Suprapubic skin (tissue), 4 donors: Measurements from ENCODE around the gene TTC24. TPM values are rescaled to one million over a fixed set of nuclear protein-coding genes. Genes with fewer than 3 reads are reported as not detected.
A peak's percentile ranks its signal among the peaks of the same experiment; 100 is the strongest.

ENCODE experiments used
- DNase-seq, 2 donors: peaks; one replicate each; pipeline ENCODE4 v3.0.0-alpha.2; 2019; ENCODE audit warnings: low spot score in 2 of 2
- H3K27ac ChIP-seq: fragments of 200-600 bp; sonication (generic); one replicate; pipeline ENCODE4 v1.5.1; 2019
- H3K27me3 ChIP-seq: fragments of 200-600 bp; sonication (generic); one replicate; pipeline ENCODE4 v1.5.1; 2019
- H3K36me3 ChIP-seq: fragments of 200-600 bp; sonication (generic); one replicate; pipeline ENCODE4 v1.5.1; 2019
- H3K4me1 ChIP-seq: fragments of 200-600 bp; sonication (generic); one replicate; pipeline ENCODE4 v1.5.1; 2019
- H3K4me3 ChIP-seq: fragments of 200-600 bp; sonication (generic); one replicate; pipeline ENCODE4 v1.5.1; 2019; ENCODE audit warnings: mild to moderate bottlenecking
- H3K9me3 ChIP-seq: fragments of 200-600 bp; sonication (generic); one replicate; pipeline ENCODE4 v1.5.1; 2019
- CTCF ChIP-seq, 2 donors: fragments of 200-600 bp in 1 of 2; fragments of 450-650 bp in 1 of 2; sonication (generic) in 1 of 2; IDR thresholded peaks; one replicate each; pipeline ENCODE4 v1.5.1; 2016 to 2019; ENCODE audit warnings: antibody characterized with exemption in 2 of 2, mild to moderate bottlenecking in 1 of 2, moderate library complexity in 1 of 2
- EP300 ChIP-seq: sonication (generic); formaldehyde crosslinking; IDR thresholded peaks from one replicate; pipeline ENCODE4 v1.6.1; 2017; ENCODE audit warnings: antibody characterized with exemption
- POLR2A ChIP-seq, 2 donors: fragments of 450-650 bp; IDR thresholded peaks; one replicate each; pipeline ENCODE4 v1.6.1; 2017; ENCODE audit warnings: antibody characterized with exemption in 2 of 2, mild to moderate bottlenecking in 2 of 2, moderate library complexity in 2 of 2
- POLR2AphosphoS5 ChIP-seq, 3 donors: sonication (generic); formaldehyde crosslinking; IDR thresholded peaks; one replicate each; pipeline ENCODE4 v1.6.1; 2017; ENCODE audit warnings: antibody characterized with exemption in 3 of 3
- WGBS: methylation state at CpG from one replicate; pipeline ENCODE4 v1.1.5; 2018; 5-methylcytosine and 5-hydroxymethylcytosine counted together
- total RNA-seq, 4 donors: library from RNA; depleted of rRNA; stranded (reverse); fragments of >200 nt; gene quantifications; one replicate each; pipeline ENCODE4 v1.1.0, GENCODE V29; 2016

Gene TTC24
- total RNA-seq, 4 donors from 2014 or later, result not detected

GRCh38 chr1:156537027-156537426 is 42.5 kb upstream of the TTC24 start:
- DNase-seq, result no peak
- no peak for TF ChIP-seq CTCF (IDR thresholded peaks at IDR 0.05)
- TF ChIP-seq POLR2AphosphoS5 (IDR thresholded peaks at IDR 0.05), result no peak
- no peaks in the 10 kb centered on the region for H3K27me3 ChIP-seq
- no peaks in the 10 kb centered on the region for H3K4me1 ChIP-seq
- no peaks in the 10 kb centered on the region for H3K36me3 ChIP-seq
- H3K27ac ChIP-seq, result no peak overlapping the region
- H3K4me3 ChIP-seq, result no peak overlapping the region
- WGBS, result 97% methylated on average over 9 of the region's 9 CpGs
- no peaks in the 10 kb centered on the region for H3K9me3 ChIP-seq

- TF ChIP-seq POLR2A (IDR thresholded peaks at IDR 0.05) (no peak), EP300 (no peak), POLR2AphosphoS5 (IDR thresholded peaks at IDR 0.05) (no peak), CTCF (IDR thresholded peaks at IDR 0.05) (no peak)
- Histone ChIP-seq H3K27me3 (no peaks in the 10 kb centered on the region), H3K4me3 (no peak overlapping the region), H3K4me1 (no peaks in the 10 kb centered on the region), H3K9me3 (no peaks in the 10 kb centered on the region), H3K36me3 (no peaks in the 10 kb centered on the region), H3K27ac (no peak overlapping the region)
- 88% methylated on average over 10 of the region's 10 CpGs for WGBS
- DNase-seq, result no peak
Observed at GRCh38 chr1:156538711-156539440, 40.6 kb upstream of the TTC24 start.

DNA sequence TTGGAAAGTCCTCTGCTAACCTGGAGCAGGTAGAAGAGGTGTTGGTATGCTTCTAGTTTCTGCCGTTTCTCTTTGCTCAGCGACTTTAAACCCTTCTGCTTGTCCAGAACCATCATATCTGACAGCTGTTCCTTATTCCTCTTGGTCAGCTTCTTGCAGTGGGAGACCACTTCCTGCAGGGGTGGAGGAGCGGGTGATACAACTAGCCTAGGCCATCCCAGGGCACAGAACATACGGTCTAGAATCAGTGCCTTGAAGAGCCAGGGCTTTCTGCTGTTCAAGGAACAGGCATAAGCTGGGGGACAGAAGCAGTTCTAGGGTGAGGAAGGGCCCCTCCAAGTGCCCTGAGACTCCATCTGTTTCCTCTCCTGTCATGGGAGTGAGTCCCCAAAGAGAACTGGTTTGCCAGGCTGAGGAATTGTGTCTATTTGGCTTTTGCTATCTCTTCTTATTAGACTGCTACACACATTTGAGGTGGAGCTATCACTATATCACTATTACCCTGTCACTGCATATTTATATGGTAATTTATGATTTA is 39.6 kb upstream of the TTC24 start:
- no peak overlapping the region for H3K27ac ChIP-seq
- peak in 1 of 2 donors; percentile 42 for DNase-seq
- TF ChIP-seq POLR2A (IDR thresholded peaks at IDR 0.05) (no peak), CTCF (IDR thresholded peaks at IDR 0.05) (no peak), POLR2AphosphoS5 (IDR thresholded peaks at IDR 0.05) (no peak), EP300 (no peak)
- WGBS, result 87% methylated on average over 4 of the region's 4 CpGs
- H3K36me3 ChIP-seq, result no peaks in the 10 kb centered on the region
- H3K9me3 ChIP-seq, result no peaks in the 10 kb centered on the region
- no peak overlapping the region for H3K4me3 ChIP-seq
- H3K4me1 ChIP-seq, result no peaks in the 10 kb centered on the region
- H3K27me3 ChIP-seq, result no peaks in the 10 kb centered on the region

- H3K36me3 ChIP-seq, result no peaks in the 10 kb centered on the region
- TF ChIP-seq EP300, result no peak
- no peak for TF ChIP-seq POLR2A (IDR thresholded peaks at IDR 0.05)
- no peak for TF ChIP-seq POLR2AphosphoS5 (IDR thresholded peaks at IDR 0.05)
- no peak for TF ChIP-seq CTCF (IDR thresholded peaks at IDR 0.05)
- WGBS, result no CpG with 5 or more reads among the region's 2 CpGs
Observed at GRCh38 chr1:156540955-156541354, 38.6 kb upstream of the TTC24 start.

DNA sequence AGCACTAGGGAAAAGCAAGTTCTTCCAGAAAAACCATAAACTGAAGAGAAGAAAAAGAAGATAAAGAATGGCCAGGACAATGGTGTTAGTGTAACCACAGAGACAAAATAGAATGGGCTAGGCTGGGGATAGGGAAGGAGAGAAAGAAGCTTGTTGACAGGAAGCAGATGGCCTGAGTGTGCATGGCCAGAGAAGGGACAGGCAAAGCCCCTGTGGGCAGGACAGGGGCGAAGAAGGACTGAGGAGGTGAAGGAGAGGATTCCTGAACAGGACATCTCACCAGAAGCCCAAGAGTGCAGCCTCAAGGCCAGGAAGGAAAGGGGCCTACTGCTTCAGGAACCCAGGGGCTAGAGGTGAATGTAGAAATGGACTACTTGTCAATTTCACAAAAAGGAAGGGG is 36.5 kb upstream of the TTC24 start:
- no peak for TF ChIP-seq POLR2A (IDR thresholded peaks at IDR 0.05)
- TF ChIP-seq POLR2AphosphoS5 (IDR thresholded peaks at IDR 0.05), result no peak
- no peak for TF ChIP-seq EP300
- TF ChIP-seq CTCF (IDR thresholded peaks at IDR 0.05), result no peak
- no peak for DNase-seq
- H3K4me3 ChIP-seq, result no peak overlapping the region
- H3K27ac ChIP-seq, result no peak overlapping the region
- no peaks in the 10 kb centered on the region for H3K4me1 ChIP-seq
- WGBS, result 94% methylated on average over 1 of the region's 1 CpG
- H3K36me3 ChIP-seq, result no peaks in the 10 kb centered on the region
- no peaks in the 10 kb centered on the region for H3K9me3 ChIP-seq
- H3K27me3 ChIP-seq, result no peaks in the 10 kb centered on the region

More at GRCh38 chr1:156540955-156541354, 38.6 kb upstream of the TTC24 start:
- Histone ChIP-seq H3K4me3 (no peak overlapping the region), H3K4me1 (no peaks in the 10 kb centered on the region), H3K27me3 (no peaks in the 10 kb centered on the region), H3K9me3 (no peaks in the 10 kb centered on the region), H3K27ac (no peak overlapping the region)
- no peak for DNase-seq
